ENCODE measurements around the gene AKAP13.

The AKAP13 gene

GRCh38 chr15:85540085-85540797 is 159.8 kb downstream of the AKAP13 start:
- peaks cover 22% of the 10 kb centered on the region for H3K36me3 ChIP-seq (ENCODE audit: insufficient read depth, low read depth, low read length)
- H3K27me3 ChIP-seq (ENCODE audit: insufficient read depth, low read length) = no peaks in the 10 kb centered on the region
- no peak overlapping the region for H3K27ac ChIP-seq (ENCODE audit: low read length)
- no peak overlapping the region for H3K4me3 ChIP-seq (ENCODE audit: low read length)
- H3K9me3 ChIP-seq (ENCODE audit: insufficient read depth, low read depth, low read length) = no peaks in the 10 kb centered on the region
- no peak overlapping the region for H3K9ac ChIP-seq (ENCODE audit: low read depth, low read length)
- no peaks in the 10 kb centered on the region; the same call in 1 of the 2 replicates for H3K4me1 ChIP-seq (ENCODE audit: insufficient read depth, low read length)

GRCh38 chr15:85541744-85542143 is 161.3 kb downstream of the AKAP13 start:
- Histone ChIP-seq H3K4me3 (ENCODE audit: low read length) (no peak overlapping the region), H3K4me1 (ENCODE audit: insufficient read depth, low read length) (no peaks in the 10 kb centered on the region; the same call in 1 of the 2 replicates), H3K36me3 (ENCODE audit: insufficient read depth, low read depth, low read length) (peaks cover 22% of the 10 kb centered on the region), H3K9ac (ENCODE audit: low read depth, low read length) (no peak overlapping the region), H3K27ac (ENCODE audit: low read length) (no peak overlapping the region), H3K27me3 (ENCODE audit: insufficient read depth, low read length) (no peaks in the 10 kb centered on the region), H3K9me3 (ENCODE audit: insufficient read depth, low read depth, low read length) (no peaks in the 10 kb centered on the region)

- Histone ChIP-seq H3K27me3 (ENCODE audit: insufficient read depth, low read length) (no peaks in the 10 kb centered on the region), H3K4me3 (ENCODE audit: low read length) (no peak overlapping the region), H3K36me3 (ENCODE audit: insufficient read depth, low read depth, low read length) (peaks cover 22% of the 10 kb centered on the region), H3K9ac (ENCODE audit: low read depth, low read length) (no peak overlapping the region), H3K27ac (ENCODE audit: low read length) (no peak overlapping the region), H3K9me3 (ENCODE audit: insufficient read depth, low read depth, low read length) (no peaks in the 10 kb centered on the region), H3K4me1 (ENCODE audit: insufficient read depth, low read length) (no peaks in the 10 kb centered on the region; the same call in 1 of the 2 replicates)
Observed at GRCh38 chr15:85542488-85542887, 162.1 kb downstream of the AKAP13 start.

- Histone ChIP-seq H3K27ac (ENCODE audit: low read length) (no peak overlapping the region), H3K4me1 (ENCODE audit: insufficient read depth, low read length) (no peaks in the 10 kb centered on the region; the same call in 1 of the 2 replicates), H3K27me3 (ENCODE audit: insufficient read depth, low read length) (no peaks in the 10 kb centered on the region), H3K9me3 (ENCODE audit: insufficient read depth, low read depth, low read length) (no peaks in the 10 kb centered on the region), H3K9ac (ENCODE audit: low read depth, low read length) (no peak overlapping the region), H3K4me3 (ENCODE audit: low read length) (no peak overlapping the region), H3K36me3 (ENCODE audit: insufficient read depth, low read depth, low read length) (peaks cover 22% of the 10 kb centered on the region)
Observed at GRCh38 chr15:85542895-85543331, 162.5 kb downstream of the AKAP13 start.

GRCh38 chr15:85543741-85544155 is 163.3 kb downstream of the AKAP13 start:
- H3K9ac ChIP-seq (ENCODE audit: low read depth, low read length) = no peak overlapping the region
- no peak overlapping the region for H3K27ac ChIP-seq (ENCODE audit: low read length)
- no peaks in the 10 kb centered on the region for H3K9me3 ChIP-seq (ENCODE audit: insufficient read depth, low read depth, low read length)
- H3K4me3 ChIP-seq (ENCODE audit: low read length) = no peak overlapping the region
- no peaks in the 10 kb centered on the region; the same call in 1 of the 2 replicates for H3K4me1 ChIP-seq (ENCODE audit: insufficient read depth, low read length)
- no peaks in the 10 kb centered on the region for H3K27me3 ChIP-seq (ENCODE audit: insufficient read depth, low read length)
- H3K36me3 ChIP-seq (ENCODE audit: insufficient read depth, low read depth, low read length) = peaks cover 22% of the 10 kb centered on the region

- no peaks in the 10 kb centered on the region for H3K9me3 ChIP-seq (ENCODE audit: insufficient read depth, low read depth, low read length)
- H3K27me3 ChIP-seq (ENCODE audit: insufficient read depth, low read length) = no peaks in the 10 kb centered on the region
- H3K9ac ChIP-seq (ENCODE audit: low read depth, low read length) = no peak overlapping the region
- H3K4me3 ChIP-seq (ENCODE audit: low read length) = no peak overlapping the region
- H3K27ac ChIP-seq (ENCODE audit: low read length) = no peak overlapping the region
- H3K4me1 ChIP-seq (ENCODE audit: insufficient read depth, low read length) = no peaks in the 10 kb centered on the region; the same call in 1 of the 2 replicates
- peaks cover 22% of the 10 kb centered on the region for H3K36me3 ChIP-seq (ENCODE audit: insufficient read depth, low read depth, low read length)
Observed at GRCh38 chr15:85545185-85545584, 164.8 kb downstream of the AKAP13 start.

- Histone ChIP-seq H3K27ac (ENCODE audit: low read length) (no peak overlapping the region), H3K27me3 (ENCODE audit: insufficient read depth, low read length) (no peaks in the 10 kb centered on the region), H3K9me3 (ENCODE audit: insufficient read depth, low read depth, low read length) (no peaks in the 10 kb centered on the region), H3K9ac (ENCODE audit: low read depth, low read length) (no peak overlapping the region), H3K4me1 (ENCODE audit: insufficient read depth, low read length) (no peaks in the 10 kb centered on the region; the same call in 1 of the 2 replicates), H3K4me3 (ENCODE audit: low read length) (no peak overlapping the region), H3K36me3 (ENCODE audit: insufficient read depth, low read depth, low read length) (peaks cover 22% of the 10 kb centered on the region)
Observed at GRCh38 chr15:85545752-85546151, 165.3 kb downstream of the AKAP13 start.

- Histone ChIP-seq H3K4me3 (ENCODE audit: low read length) (no peak overlapping the region), H3K36me3 (ENCODE audit: insufficient read depth, low read depth, low read length) (peaks cover 22% of the 10 kb centered on the region), H3K27me3 (ENCODE audit: insufficient read depth, low read length) (no peaks in the 10 kb centered on the region), H3K9me3 (ENCODE audit: insufficient read depth, low read depth, low read length) (no peaks in the 10 kb centered on the region), H3K4me1 (ENCODE audit: insufficient read depth, low read length) (no peaks in the 10 kb centered on the region; the same call in 1 of the 2 replicates), H3K27ac (ENCODE audit: low read length) (no peak overlapping the region), H3K9ac (ENCODE audit: low read depth, low read length) (no peak overlapping the region)
Observed at GRCh38 chr15:85547386-85547785, 167.0 kb downstream of the AKAP13 start.

- H3K36me3 ChIP-seq (ENCODE audit: insufficient read depth, low read depth, low read length) = peaks cover 15% of the 10 kb centered on the region
- no peak overlapping the region for H3K9ac ChIP-seq (ENCODE audit: low read depth, low read length)
Observed at GRCh38 chr15:85550283-85550682, 169.9 kb downstream of the AKAP13 start.

GRCh38 chr15:85551221-85551832 is 170.9 kb downstream of the AKAP13 start:
- no peaks in the 10 kb centered on the region for H3K4me1 ChIP-seq (ENCODE audit: insufficient read depth, low read length)
- H3K4me3 ChIP-seq (ENCODE audit: low read length) = no peak overlapping the region
- H3K36me3 ChIP-seq (ENCODE audit: insufficient read depth, low read depth, low read length) = peaks cover 8% of the 10 kb centered on the region; the same call in 1 of the 2 replicates
- H3K27ac ChIP-seq (ENCODE audit: low read length) = no peak overlapping the region
- H3K9ac ChIP-seq (ENCODE audit: low read depth, low read length) = no peak overlapping the region
- no peaks in the 10 kb centered on the region for H3K27me3 ChIP-seq (ENCODE audit: insufficient read depth, low read length)
- H3K9me3 ChIP-seq (ENCODE audit: insufficient read depth, low read depth, low read length) = peaks cover 8% of the 10 kb centered on the region; the same call in 1 of the 2 replicates

More at GRCh38 chr15:85550283-85550682, 169.9 kb downstream of the AKAP13 start:
- peaks cover 8% of the 10 kb centered on the region; the same call in 1 of the 2 replicates for H3K9me3 ChIP-seq (ENCODE audit: insufficient read depth, low read depth, low read length)
- H3K27me3 ChIP-seq (ENCODE audit: insufficient read depth, low read length) = no peaks in the 10 kb centered on the region
- H3K27ac ChIP-seq (ENCODE audit: low read length) = no peak overlapping the region
- no peaks in the 10 kb centered on the region for H3K4me1 ChIP-seq (ENCODE audit: insufficient read depth, low read length)
- H3K4me3 ChIP-seq (ENCODE audit: low read length) = no peak overlapping the region

- Histone ChIP-seq H3K9ac (ENCODE audit: low read depth, low read length) (no peak overlapping the region), H3K36me3 (ENCODE audit: insufficient read depth, low read depth, low read length) (peaks cover 8% of the 10 kb centered on the region; the same call in 1 of the 2 replicates), H3K4me3 (ENCODE audit: low read length) (no peak overlapping the region), H3K27ac (ENCODE audit: low read length) (no peak overlapping the region), H3K4me1 (ENCODE audit: insufficient read depth, low read length) (peaks cover 7% of the 10 kb centered on the region; the same call in 1 of the 2 replicates), H3K9me3 (ENCODE audit: insufficient read depth, low read depth, low read length) (peaks cover 8% of the 10 kb centered on the region; the same call in 1 of the 2 replicates), H3K27me3 (ENCODE audit: insufficient read depth, low read length) (no peaks in the 10 kb centered on the region)
Observed at GRCh38 chr15:85554852-85555521, 174.6 kb downstream of the AKAP13 start.

All from iPS-20b (cell line).